ENCODE results near the gene DLX1. TPM values are rescaled to one million over a fixed set of nuclear protein-coding genes. Genes with fewer than 3 reads are reported as not detected.

DLX1 gene
- 0.17 TPM in 1 of 2 replicates, not detected in the other for total RNA-seq

DNA sequence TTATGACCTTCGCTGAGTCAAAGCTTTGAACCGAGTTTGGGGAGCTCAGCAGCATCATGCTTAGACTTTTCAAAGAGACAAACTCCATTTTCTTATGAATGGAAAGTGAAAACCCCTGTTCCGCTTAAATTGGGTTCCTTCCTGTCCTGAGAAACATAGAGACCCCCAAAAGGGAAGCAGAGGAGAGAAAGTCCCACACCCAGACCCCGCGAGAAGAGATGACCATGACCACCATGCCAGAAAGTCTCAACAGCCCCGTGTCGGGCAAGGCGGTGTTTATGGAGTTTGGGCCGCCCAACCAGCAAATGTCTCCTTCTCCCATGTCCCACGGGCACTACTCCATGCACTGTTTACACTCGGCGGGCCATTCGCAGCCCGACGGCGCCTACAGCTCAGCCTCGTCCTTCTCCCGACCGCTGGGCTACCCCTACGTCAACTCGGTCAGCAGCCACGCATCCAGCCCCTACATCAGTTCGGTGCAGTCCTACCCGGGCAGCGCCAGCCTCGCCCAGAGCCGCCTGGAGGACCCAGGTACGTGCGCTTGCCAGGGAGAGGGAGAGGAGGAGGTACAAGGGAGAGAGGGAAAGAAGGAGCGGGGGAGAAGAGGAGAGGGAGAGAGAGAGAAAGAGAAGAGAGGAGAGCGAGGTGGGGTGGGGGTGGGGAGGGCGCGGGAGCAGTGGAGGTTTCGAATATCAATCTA is at the start of gene DLX1:
TSS of gene DLX1 (plus strand) at position 48 of the 700 bp plus-strand sequence. CDS start at position 219, 171 bp downstream.
- TF ChIP-seq, protein P1, sequence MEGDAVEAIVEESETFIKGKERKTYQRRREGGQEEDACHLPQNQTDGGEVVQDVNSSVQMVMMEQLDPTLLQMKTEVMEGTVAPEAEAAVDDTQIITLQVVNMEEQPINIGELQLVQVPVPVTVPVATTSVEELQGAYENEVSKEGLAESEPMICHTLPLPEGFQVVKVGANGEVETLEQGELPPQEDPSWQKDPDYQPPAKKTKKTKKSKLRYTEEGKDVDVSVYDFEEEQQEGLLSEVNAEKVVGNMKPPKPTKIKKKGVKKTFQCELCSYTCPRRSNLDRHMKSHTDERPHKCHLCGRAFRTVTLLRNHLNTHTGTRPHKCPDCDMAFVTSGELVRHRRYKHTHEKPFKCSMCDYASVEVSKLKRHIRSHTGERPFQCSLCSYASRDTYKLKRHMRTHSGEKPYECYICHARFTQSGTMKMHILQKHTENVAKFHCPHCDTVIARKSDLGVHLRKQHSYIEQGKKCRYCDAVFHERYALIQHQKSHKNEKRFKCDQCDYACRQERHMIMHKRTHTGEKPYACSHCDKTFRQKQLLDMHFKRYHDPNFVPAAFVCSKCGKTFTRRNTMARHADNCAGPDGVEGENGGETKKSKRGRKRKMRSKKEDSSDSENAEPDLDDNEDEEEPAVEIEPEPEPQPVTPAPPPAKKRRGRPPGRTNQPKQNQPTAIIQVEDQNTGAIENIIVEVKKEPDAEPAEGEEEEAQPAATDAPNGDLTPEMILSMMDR (IDR thresholded peaks at IDR 0.05; ENCODE audit: insufficient read depth, low read length, poor library complexity, severe bottlenecking) = no peak
- DNase-seq (ENCODE audit: low read depth) = no peak
- Histone ChIP-seq H3K36me3 (ENCODE audit: control insufficient read depth, insufficient read depth, low read length) (no peaks in the 10 kb centered on the region), H3K4me3 (ENCODE audit: low read depth, low read length) (peak within 1 kb of the TSS; percentile 42), H3K27me3 (ENCODE audit: control insufficient read depth, insufficient read depth, low read length) (peaks cover 99% of the 10 kb centered on the region)

- no peaks in the 10 kb centered on the region for H3K27me3 ChIP-seq (ENCODE audit: control insufficient read depth, insufficient read depth, low read length)
- H3K4me3 ChIP-seq (ENCODE audit: low read depth, low read length) = no peak overlapping the region
- TF ChIP-seq, protein P1 (IDR thresholded peaks at IDR 0.05; ENCODE audit: insufficient read depth, low read length, poor library complexity, severe bottlenecking) = no peak
- no peaks in the 10 kb centered on the region for H3K36me3 ChIP-seq (ENCODE audit: control insufficient read depth, insufficient read depth, low read length)
- no peak for DNase-seq (ENCODE audit: low read depth)
Observed at GRCh38 chr2:172038121-172038520, 47.2 kb upstream of the DLX1 start.

- H3K27me3 ChIP-seq (ENCODE audit: control insufficient read depth, insufficient read depth, low read length) = no peaks in the 10 kb centered on the region
- TF ChIP-seq, protein P1 (IDR thresholded peaks at IDR 0.05; ENCODE audit: insufficient read depth, low read length, poor library complexity, severe bottlenecking) = no peak
- no peaks in the 10 kb centered on the region for H3K36me3 ChIP-seq (ENCODE audit: control insufficient read depth, insufficient read depth, low read length)
- DNase-seq (ENCODE audit: low read depth) = no peak
- H3K4me3 ChIP-seq (ENCODE audit: low read depth, low read length) = no peak overlapping the region
Observed at GRCh38 chr2:172038604-172039003, 46.7 kb upstream of the DLX1 start.

GRCh38 chr2:172039011-172039704 is 46.1 kb upstream of the DLX1 start:
- H3K4me3 ChIP-seq (ENCODE audit: low read depth, low read length) = no peak overlapping the region
- DNase-seq (ENCODE audit: low read depth) = no peak
- H3K36me3 ChIP-seq (ENCODE audit: control insufficient read depth, insufficient read depth, low read length) = no peaks in the 10 kb centered on the region
- TF ChIP-seq, protein P1 (IDR thresholded peaks at IDR 0.05; ENCODE audit: insufficient read depth, low read length, poor library complexity, severe bottlenecking) = no peak
- no peaks in the 10 kb centered on the region for H3K27me3 ChIP-seq (ENCODE audit: control insufficient read depth, insufficient read depth, low read length)

- no peak for DNase-seq (ENCODE audit: low read depth)
- TF ChIP-seq, protein P1 (IDR thresholded peaks at IDR 0.05; ENCODE audit: insufficient read depth, low read length, poor library complexity, severe bottlenecking) = no peak
- Histone ChIP-seq H3K4me3 (ENCODE audit: low read depth, low read length) (no peak overlapping the region), H3K27me3 (ENCODE audit: control insufficient read depth, insufficient read depth, low read length) (no peaks in the 10 kb centered on the region), H3K36me3 (ENCODE audit: control insufficient read depth, insufficient read depth, low read length) (no peaks in the 10 kb centered on the region)
Observed at GRCh38 chr2:172040311-172040710, 45.0 kb upstream of the DLX1 start.
